Ascending aorta (tissue), 2 donors: ENCODE data around the gene DNAH3. TPM values are rescaled to one million over a fixed set of nuclear protein-coding genes. Genes with fewer than 3 reads are reported as not detected.
"Not testable (repeated sequence)": the region's sequence is repeated elsewhere in the genome, so short reads cannot be mapped to it uniquely, and the experiment has no call there.

Experiments used
- DNase-seq, 2 donors: peaks; one replicate each; pipeline ENCODE4 v3.0.0-alpha.2; 2019; ENCODE audit warnings: low spot score in 2 of 2
- H3K27ac ChIP-seq, 2 donors: fragments of 200-600 bp; sonication (generic); one replicate each; pipeline ENCODE4 v1.5.1; 2016 to 2017; ENCODE audit warnings: mild to moderate bottlenecking in 1 of 2
- H3K27me3 ChIP-seq: fragments of 200-600 bp; sonication (generic); one replicate; pipeline ENCODE4 v1.5.1; 2017
- H3K36me3 ChIP-seq, 2 donors: fragments of 200-600 bp; sonication (generic); one replicate each; pipeline ENCODE4 v1.5.1; 2016
- H3K4me1 ChIP-seq, 2 donors: fragments of 200-600 bp; sonication (generic); one replicate each; pipeline ENCODE4 v1.5.1; 2016 to 2017; ENCODE audit warnings: mild to moderate bottlenecking in 1 of 2
- H3K4me3 ChIP-seq, 2 donors: fragments of 200-600 bp; sonication (generic); one replicate each; pipeline ENCODE4 v1.5.1; 2016 to 2017; ENCODE audit warnings: mild to moderate bottlenecking in 1 of 2
- H3K9me3 ChIP-seq, 2 donors: fragments of 200-600 bp; sonication (generic); one replicate each; pipeline ENCODE4 v1.5.1; 2016
- CTCF ChIP-seq, 3 experiments: fragments of 200-600 bp in 2 of 3; fragments of 450-650 bp in 1 of 3; sonication (generic) in 2 of 3; IDR thresholded peaks; one replicate each; pipeline ENCODE4 v1.5.1; 2016 to 2019; ENCODE audit warnings: antibody characterized with exemption in 3 of 3, mild to moderate bottlenecking in 1 of 3, moderate library complexity in 1 of 3
- intact Hi-C: fragments of 100-400 bp; cut with DNase I; formaldehyde crosslinking; loops from one replicate; pipeline ENCODE4 v1.15.1; 2023
- total RNA-seq: library from RNA; depleted of rRNA; stranded (reverse); fragments of >200 nt; gene quantifications from one replicate; pipeline ENCODE4 v1.1.0, GENCODE V29; 2016

Gene DNAH3
- total RNA-seq, 1 donor from 2014 or later: 0.32 TPM

GRCh38 chr16:21125191-21125590 is 25.5 kb downstream of the DNAH3 start:
- peak in 1 of 2 donors; percentile 58 for DNase-seq
- intact Hi-C loops: no loop called here
- no peaks in the 10 kb centered on the region for H3K9me3 ChIP-seq
- H3K36me3 ChIP-seq: no peaks in the 10 kb centered on the region
- H3K27me3 ChIP-seq: no peaks in the 10 kb centered on the region
- no peaks in the 10 kb centered on the region for H3K4me1 ChIP-seq
- H3K4me3 ChIP-seq: no peak overlapping the region
- H3K27ac ChIP-seq: no peak overlapping the region
- TF ChIP-seq CTCF (IDR thresholded peaks at IDR 0.05): no peak

GRCh38 chr16:21120976-21121520 is 29.6 kb downstream of the DNAH3 start:
- no peak overlapping the region for H3K27ac ChIP-seq
- H3K4me3 ChIP-seq: no peak overlapping the region
- TF ChIP-seq CTCF (IDR thresholded peaks at IDR 0.05): no peak
- H3K9me3 ChIP-seq: no peaks in the 10 kb centered on the region
- H3K4me1 ChIP-seq: no peaks in the 10 kb centered on the region
- no peak for DNase-seq
- intact Hi-C loops: no loop called here
- no peaks in the 10 kb centered on the region for H3K27me3 ChIP-seq
- no peaks in the 10 kb centered on the region for H3K36me3 ChIP-seq

GRCh38 chr16:21117567-21117966 is 33.1 kb downstream of the DNAH3 start:
- no peaks in the 10 kb centered on the region for H3K36me3 ChIP-seq
- TF ChIP-seq CTCF (IDR thresholded peaks at IDR 0.05): no peak
- H3K4me3 ChIP-seq: no peak overlapping the region
- no peak overlapping the region for H3K27ac ChIP-seq
- no peaks in the 10 kb centered on the region for H3K9me3 ChIP-seq
- no peak for DNase-seq
- no peaks in the 10 kb centered on the region for H3K27me3 ChIP-seq
- H3K4me1 ChIP-seq: no peaks in the 10 kb centered on the region
- intact Hi-C loops: no loop called here

GRCh38 chr16:21116148-21116693 is 34.4 kb downstream of the DNAH3 start:
- intact Hi-C loops: no loop called here
- Histone ChIP-seq H3K4me3 (no peak overlapping the region), H3K27me3 (no peaks in the 10 kb centered on the region), H3K27ac (no peak overlapping the region), H3K36me3 (no peaks in the 10 kb centered on the region), H3K4me1 (no peaks in the 10 kb centered on the region), H3K9me3 (no peaks in the 10 kb centered on the region)
- no peak for TF ChIP-seq CTCF (IDR thresholded peaks at IDR 0.05)
- no peak for DNase-seq

- H3K4me3 ChIP-seq, H3K27ac ChIP-seq, intact Hi-C loops, H3K9me3 ChIP-seq, H3K4me1 ChIP-seq, H3K36me3 ChIP-seq, DNase-seq, H3K27me3 ChIP-seq: not testable (repeated sequence)
Measured at GRCh38 chr16:21115551-21115950, 35.1 kb downstream of the DNAH3 start.

- Histone ChIP-seq H3K4me1 (no peaks in the 10 kb centered on the region), H3K9me3 (no peaks in the 10 kb centered on the region), H3K4me3 (no peak overlapping the region), H3K36me3 (no peaks in the 10 kb centered on the region), H3K27ac (no peak overlapping the region), H3K27me3 (no peaks in the 10 kb centered on the region)
- no peak for DNase-seq
- intact Hi-C loops: no loop called here
- no peak for TF ChIP-seq CTCF (IDR thresholded peaks at IDR 0.05)
Measured at GRCh38 chr16:21103941-21104860, 46.4 kb downstream of the DNAH3 start.
